ENCODE data around the gene GABRG3. TPM values are rescaled to one million over a fixed set of nuclear protein-coding genes. Genes with fewer than 3 reads are reported as not detected.

Gene GABRG3
- total and polyA plus RNA-seq, 8 donors, result 0.35 TPM; not detected in 7

- FAIRE-seq, result no peak
- H3K36me3 ChIP-seq, result no peaks in the 10 kb centered on the region
- intact Hi-C loops (cut with DNase I), result no loop called here
- DNase-seq, result no peak
- H3K27me3 ChIP-seq, result no peaks in the 10 kb centered on the region
- H3K9me3 ChIP-seq, result no peaks in the 10 kb centered on the region
- TF ChIP-seq CTCF (IDR thresholded peaks at IDR 0.05), result no peak
- no peaks in the 10 kb centered on the region for H3K4me1 ChIP-seq
- ATAC-seq, result no peak
- no peak overlapping the region for H3K27ac ChIP-seq
- WGBS, 2 donors, result 34 to 61% methylated on average over 4 of the region's 4 CpGs
- no peak overlapping the region for H3K4me3 ChIP-seq
Measured at GRCh38 chr15:27166917-27167316, 195.9 kb downstream of the GABRG3 start.

- no peaks in the 10 kb centered on the region for H3K9me3 ChIP-seq
- H3K27me3 ChIP-seq, result no peaks in the 10 kb centered on the region
- ATAC-seq, result no peak
- no peak for DNase-seq
- no peaks in the 10 kb centered on the region for H3K36me3 ChIP-seq
- H3K4me3 ChIP-seq, result no peak overlapping the region
- WGBS, 2 donors, result 73 to 87% methylated on average over 10 of the region's 10 CpGs
- H3K27ac ChIP-seq, result no peak overlapping the region
- no peak for FAIRE-seq
- no peak for TF ChIP-seq CTCF (IDR thresholded peaks at IDR 0.05)
- intact Hi-C loops (cut with DNase I), result no loop called here
- H3K4me1 ChIP-seq, result no peaks in the 10 kb centered on the region
Measured at GRCh38 chr15:27167738-27168137, 196.8 kb downstream of the GABRG3 start.

- H3K27ac ChIP-seq, result no peak overlapping the region
- no peaks in the 10 kb centered on the region for H3K27me3 ChIP-seq
- DNase-seq (no peak), FAIRE-seq (no peak), ATAC-seq (no peak)
- H3K4me1 ChIP-seq, result no peaks in the 10 kb centered on the region
- no peak for TF ChIP-seq CTCF (IDR thresholded peaks at IDR 0.05)
- H3K4me3 ChIP-seq, result no peak overlapping the region
- intact Hi-C loops (cut with DNase I), result no loop called here
- H3K36me3 ChIP-seq, result no peaks in the 10 kb centered on the region
- 66 to 79% methylated on average over 4 of the region's 4 CpGs for WGBS, 2 donors
- H3K9me3 ChIP-seq, result no peaks in the 10 kb centered on the region
Measured at GRCh38 chr15:27170851-27171250, 199.9 kb downstream of the GABRG3 start.

GRCh38 chr15:27172821-27173220 lies 201.8 kb downstream of the GABRG3 start:
- Histone ChIP-seq H3K27ac (no peak overlapping the region), H3K9me3 (no peaks in the 10 kb centered on the region), H3K36me3 (no peaks in the 10 kb centered on the region), H3K27me3 (no peaks in the 10 kb centered on the region), H3K4me3 (no peak overlapping the region), H3K4me1 (no peaks in the 10 kb centered on the region)
- WGBS, 2 donors, result 37 to 39% methylated on average over 5 of the region's 5 CpGs
- intact Hi-C loops (cut with DNase I), result no loop called here
- ATAC-seq (no peak), FAIRE-seq (no peak), DNase-seq (no peak)
- TF ChIP-seq CTCF (IDR thresholded peaks at IDR 0.05), result no peak

- FAIRE-seq (no peak), ATAC-seq (no peak), DNase-seq (no peak)
- H3K27ac ChIP-seq, result no peak overlapping the region
- H3K27me3 ChIP-seq, result no peaks in the 10 kb centered on the region
- no peaks in the 10 kb centered on the region for H3K4me1 ChIP-seq
- 73% methylated on average over 2 of the region's 2 CpGs for WGBS, 2 donors
- intact Hi-C loops (cut with DNase I), result no loop called here
- no peak overlapping the region for H3K4me3 ChIP-seq
- H3K36me3 ChIP-seq, result no peaks in the 10 kb centered on the region
- TF ChIP-seq CTCF (IDR thresholded peaks at IDR 0.05), result no peak
- H3K9me3 ChIP-seq, result no peaks in the 10 kb centered on the region
Measured at GRCh38 chr15:27175472-27176153, 204.6 kb downstream of the GABRG3 start.
